Stimulated activated CD4-positive, alpha-beta T cell treated with anti-CD3 and anti-CD28 coated beads, Interleukin-15, amount 100 ng/mL, for 48 hours (primary cell): Measurements from ENCODE around the gene SEC11A.
"Not testable (repeated sequence)": the region's sequence is repeated elsewhere in the genome, so short reads cannot be mapped to it uniquely, and the experiment has no call there.

ENCODE experiments used
- DNase-seq, 2 donors: peaks; one replicate each; pipeline ENCODE4 v3.0.0-alpha.2; 2020; ENCODE audit warnings: low read depth in 2 of 2

The SEC11A gene

DNA sequence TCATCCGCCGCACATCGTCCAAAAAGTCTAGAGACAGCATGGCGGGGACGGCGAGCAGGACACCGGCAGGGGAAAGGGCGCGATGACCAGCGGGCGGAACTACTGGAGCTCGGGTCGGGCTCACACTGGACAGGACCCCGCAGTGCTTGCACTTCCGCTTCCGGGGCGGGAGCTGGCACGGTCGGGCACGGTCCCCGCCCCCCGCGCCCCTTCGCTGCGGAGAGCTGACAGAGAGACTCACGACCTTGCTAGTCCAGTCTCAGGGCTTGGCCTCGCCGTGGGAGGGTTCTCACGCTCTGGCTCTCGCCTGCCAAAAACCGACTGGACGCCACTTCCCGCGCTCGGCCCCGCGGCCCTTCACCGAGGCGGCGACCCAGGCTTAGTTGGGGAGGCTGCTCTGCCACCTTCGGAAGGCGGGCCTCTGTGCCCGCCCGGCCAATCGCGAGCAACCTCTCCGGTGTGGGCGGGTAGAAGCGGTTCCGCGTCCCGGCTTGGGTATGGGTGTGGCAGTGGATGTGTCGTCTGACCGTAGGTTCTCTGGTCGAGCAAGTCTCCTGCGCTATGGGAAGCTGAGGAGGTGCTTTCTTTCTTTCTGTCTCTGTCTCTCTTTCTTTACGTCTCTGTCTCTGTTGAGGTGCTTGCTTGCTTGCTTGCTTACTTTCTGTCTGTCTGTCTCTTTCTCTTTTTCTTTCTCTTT lies at the start of gene SEC11A:
SEC11A (minus strand) TSS at position 104 of the 697 bp plus-strand sequence; CDS start at position 40, 64 bp downstream.
- DNase-seq: peak; percentile 88 to 90

DNA sequence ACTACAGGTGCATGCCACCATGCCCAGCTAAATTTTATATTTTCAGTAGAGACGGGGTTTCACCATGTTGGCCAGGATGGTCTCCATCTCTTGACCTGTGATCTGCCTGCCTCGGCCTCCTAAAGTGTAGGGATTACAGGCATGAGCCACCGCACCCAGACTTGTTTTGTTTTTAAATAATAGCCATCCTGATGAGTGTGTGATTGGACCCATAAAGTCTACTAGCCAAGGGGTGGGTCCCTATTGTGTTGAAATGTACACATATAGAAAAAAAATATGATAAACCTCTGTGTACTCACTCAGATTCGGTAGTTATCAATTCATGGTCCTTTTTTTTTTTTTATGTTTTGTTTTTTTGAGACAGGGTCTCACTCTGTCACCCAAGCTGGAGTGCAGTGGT lies 49.7 kb upstream of the SEC11A start:
- no peak for DNase-seq

DNA sequence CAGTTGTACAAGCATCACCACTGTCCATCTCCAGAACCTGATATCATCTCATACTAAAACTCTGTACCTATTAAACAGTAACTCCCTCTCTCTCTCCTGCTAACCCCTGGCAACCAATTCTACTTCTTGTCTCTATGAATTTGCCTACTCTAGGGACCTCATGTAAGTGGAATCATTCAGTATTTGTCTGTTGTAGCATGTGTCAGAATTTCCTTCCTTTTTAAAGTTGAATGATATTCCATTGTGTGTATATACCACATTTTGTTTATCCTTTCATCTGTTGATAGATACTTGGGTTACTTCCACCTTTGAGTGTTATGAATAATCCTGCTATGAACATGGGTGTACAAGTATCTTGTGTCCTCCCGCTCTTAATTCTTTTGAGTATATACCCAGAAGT lies 49.0 kb upstream of the SEC11A start:
- DNase-seq: no peak

DNA sequence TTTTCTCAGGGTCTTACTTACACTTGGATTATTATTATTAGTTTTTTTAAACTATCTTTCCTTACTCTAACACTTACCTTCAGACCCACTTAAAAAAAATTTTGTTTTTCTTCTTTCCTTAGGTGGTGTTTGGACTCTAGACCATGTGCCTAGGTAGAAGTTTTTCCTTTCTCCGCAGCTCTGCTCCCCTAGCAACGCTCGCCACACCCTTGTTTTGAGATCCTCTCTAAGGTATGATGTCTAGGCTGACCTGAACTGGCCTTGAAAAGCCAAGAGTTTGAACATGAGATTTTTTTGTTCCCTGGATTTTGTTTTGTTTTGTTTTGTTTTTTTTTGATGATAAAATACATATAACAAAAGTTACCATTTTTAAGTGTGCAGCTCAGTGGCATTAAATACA lies 48.6 kb upstream of the SEC11A start:
- no peak for DNase-seq

DNA sequence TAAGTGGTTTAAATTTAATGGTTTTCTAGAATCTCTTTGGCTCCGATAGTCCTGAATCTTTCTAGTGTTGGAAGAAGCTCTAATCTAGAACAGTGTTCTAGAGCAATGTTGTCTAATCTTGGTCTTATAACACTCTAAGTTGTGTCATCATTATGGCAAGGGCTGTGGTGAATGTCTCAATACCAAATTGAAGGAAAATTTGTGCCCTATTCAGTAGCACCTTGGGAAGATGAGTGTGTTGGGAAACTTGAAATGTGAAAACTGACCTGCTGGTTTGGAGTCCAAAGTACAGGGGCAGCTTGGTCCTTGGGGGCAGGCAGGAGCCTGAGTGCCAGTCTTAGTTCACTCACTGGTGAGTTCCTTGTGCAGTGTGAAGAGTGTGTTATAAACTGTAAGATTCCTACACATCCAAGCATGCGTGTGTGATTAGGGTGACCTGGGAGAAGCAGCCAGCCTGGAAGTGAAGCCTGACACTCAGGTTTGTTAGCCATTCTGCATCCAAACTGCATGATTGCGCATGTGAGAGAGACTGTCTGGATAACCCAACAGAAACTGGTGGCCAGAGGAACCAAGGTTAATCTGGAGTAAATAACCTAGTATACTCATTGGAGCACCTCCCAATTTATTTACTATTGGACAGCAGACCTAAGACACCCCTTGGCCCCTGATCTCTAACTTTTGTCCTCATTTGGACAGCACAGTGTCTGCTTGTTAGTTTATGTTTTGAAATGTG lies 47.1 kb upstream of the SEC11A start:
- DNase-seq: no peak

DNA sequence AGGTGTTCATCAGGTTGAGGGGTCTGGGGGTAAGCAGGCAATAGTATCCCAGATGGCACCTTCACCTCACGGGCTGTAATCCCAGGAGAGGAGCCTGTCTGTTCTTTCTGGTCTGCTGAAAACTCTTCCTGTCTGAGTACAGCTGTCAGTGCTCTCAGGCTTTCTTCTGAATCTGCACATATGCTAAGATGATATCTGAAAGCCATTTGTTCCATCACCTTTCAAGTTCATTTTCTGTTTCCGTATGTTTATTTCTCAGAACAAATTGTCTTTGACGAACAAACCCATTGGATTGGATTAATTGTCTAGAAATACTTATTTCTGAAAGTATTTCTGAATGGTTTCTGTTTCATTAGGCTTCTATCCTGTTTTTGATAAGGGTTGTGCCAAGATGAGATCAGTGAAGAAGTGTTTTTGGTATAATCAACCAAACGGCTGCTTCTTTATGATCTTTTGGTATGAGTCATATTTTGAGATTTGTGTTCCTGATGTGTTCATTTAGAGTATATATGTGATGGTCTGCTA lies 45.7 kb upstream of the SEC11A start:
- no peak for DNase-seq

DNA sequence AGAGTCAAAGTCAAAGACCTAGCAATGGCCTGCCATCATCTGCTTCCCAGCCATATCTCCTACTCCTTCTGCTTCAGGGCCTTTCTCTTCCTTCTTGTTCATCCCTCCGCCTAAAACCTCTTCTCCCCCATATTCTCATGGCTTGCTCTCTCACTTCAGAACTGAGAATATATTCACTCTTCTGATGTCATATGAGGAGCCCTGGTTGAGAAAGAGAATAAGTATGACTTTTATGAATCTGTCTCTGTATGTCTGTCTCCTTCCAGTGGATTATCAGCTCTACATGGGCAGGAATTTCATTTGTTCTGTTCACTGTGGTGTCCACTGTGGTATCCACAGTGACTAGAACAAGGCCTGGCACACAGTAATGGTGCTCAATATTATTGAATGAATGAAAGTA lies 44.3 kb upstream of the SEC11A start:
- DNase-seq: no peak

DNA sequence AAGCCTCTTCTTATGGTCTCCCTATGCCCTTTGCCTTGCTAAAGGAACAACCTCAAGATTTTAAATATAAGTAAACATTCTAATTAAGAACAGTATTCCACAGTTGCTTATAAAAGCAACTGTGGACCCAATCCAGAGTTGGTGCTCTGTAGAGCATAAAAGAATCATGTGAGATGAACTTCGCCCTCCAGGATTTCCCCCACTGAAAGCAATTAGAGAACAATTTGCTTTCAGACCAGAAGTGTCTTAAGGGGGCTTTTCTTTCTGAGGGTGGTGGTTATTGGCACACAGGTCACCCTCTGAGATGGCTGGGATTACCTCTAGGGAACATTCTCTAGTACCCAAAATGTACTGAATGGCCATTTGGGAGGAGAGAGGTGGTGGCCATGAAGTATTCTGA lies 43.1 kb upstream of the SEC11A start:
- no peak for DNase-seq

DNA sequence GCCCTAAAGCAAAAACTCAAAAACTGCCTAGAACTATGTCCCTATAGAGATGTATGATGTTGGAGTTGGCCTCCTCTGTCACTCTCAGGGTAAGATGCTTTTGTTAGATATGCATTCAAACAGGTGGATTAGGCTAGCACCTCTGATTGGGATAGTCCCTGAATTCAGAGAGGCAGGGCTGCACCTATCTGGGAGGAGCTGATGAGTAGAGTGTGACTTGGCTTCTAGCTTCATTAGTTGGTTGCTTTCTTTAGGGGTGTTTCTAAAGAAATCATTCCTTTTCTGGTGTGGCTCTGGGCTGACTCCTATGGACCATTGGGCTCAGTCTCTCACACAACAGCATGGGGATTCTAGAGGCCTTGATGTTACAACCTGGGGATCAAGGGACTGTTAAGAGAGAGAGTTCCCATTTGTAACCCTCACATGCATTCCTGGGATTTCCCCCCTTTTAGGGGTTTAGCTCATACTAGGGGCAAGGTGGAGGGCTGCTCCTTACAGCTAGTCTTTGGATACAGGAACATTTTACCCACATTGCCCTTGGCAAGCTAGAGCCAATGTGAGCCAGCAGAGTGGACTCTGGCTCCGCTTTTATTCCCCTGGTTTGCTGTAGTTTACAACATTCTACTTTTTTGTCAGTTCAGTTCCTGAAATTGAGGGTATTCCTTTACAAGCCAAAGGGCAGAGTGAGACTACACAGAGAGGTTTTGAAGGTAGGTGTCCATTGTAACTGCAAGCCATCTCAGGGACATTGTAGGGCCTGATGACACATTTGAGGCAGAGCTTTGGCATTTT lies 40.0 kb upstream of the SEC11A start:
- no peak for DNase-seq

DNA sequence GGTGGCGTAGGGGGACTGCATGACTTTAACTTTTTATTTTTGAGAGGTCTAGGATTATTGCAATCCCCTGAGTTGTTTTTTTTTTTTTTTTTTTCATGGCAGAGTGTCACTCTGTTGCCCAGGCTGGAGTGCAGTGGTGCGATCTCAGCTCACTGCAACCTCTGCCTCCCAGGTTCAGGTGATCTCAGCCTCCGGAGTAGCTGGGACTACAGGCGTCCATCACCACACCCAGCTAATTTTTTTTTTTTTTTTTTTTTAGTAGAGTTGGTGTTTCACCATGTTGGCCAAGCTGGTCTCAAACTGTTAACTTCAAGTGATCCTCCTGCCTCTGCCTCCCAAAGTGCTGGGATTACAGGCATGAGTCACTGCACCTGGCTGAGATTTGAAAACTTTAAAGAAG lies 39.0 kb upstream of the SEC11A start:
- DNase-seq: not testable (repeated sequence)

DNA sequence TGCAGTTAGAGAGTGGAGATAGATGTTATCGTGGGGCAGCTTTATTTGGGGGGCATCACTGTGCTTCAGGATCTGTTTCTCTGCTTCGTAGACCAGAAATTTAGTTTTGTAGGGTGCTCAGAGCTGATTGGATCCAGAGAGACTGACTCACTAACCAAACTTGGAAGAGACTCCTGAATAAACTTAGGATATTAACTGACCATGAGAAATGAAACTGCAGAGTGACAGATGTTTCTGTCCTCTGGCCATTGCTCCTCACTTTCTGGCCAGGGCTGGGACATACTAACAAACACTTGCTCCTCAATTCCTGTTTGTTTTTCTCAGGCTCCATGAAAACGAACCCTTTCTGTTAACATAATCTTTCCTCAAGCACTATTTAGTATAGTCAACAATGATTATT lies 36.8 kb upstream of the SEC11A start:
- no peak for DNase-seq

DNA sequence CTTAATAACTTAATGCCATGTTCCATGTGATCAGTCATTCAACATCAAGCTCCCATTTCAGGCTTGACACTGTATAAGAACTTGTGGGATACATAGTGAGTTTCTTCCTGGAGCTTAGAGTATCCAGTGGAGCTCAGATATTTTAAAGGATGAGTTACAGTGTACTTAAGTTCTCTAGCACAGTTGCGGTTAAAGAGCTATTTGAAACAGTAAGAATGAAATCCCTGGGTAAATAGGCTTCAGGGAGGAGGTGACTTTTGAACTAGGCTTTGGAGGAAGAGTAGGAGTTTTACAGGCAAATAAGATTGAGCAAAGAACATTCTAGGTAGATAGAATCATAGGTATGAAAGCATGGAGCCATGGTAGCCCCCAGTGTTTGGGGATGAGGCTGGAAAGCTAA lies 36.3 kb upstream of the SEC11A start:
- no peak for DNase-seq

DNA sequence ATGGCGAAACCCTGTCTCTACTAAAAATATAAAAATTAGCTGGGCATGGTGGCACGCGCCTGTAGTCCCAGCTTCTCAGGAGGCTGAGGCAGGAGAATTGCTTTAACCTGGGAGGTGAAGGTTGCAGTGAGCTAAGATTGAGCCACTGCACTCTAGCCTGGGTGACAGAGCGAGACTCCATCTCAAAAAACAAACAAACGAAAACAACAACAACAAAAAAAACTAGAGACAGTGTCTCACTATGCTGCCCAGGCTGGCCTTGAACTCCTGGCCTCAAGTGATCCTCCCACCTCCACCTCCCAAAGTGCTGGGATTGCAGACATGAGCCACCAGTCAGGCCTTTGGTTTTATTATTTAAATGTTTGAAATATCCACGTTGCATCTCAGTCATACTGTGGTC lies 35.8 kb upstream of the SEC11A start:
- DNase-seq: not testable (repeated sequence)

DNA sequence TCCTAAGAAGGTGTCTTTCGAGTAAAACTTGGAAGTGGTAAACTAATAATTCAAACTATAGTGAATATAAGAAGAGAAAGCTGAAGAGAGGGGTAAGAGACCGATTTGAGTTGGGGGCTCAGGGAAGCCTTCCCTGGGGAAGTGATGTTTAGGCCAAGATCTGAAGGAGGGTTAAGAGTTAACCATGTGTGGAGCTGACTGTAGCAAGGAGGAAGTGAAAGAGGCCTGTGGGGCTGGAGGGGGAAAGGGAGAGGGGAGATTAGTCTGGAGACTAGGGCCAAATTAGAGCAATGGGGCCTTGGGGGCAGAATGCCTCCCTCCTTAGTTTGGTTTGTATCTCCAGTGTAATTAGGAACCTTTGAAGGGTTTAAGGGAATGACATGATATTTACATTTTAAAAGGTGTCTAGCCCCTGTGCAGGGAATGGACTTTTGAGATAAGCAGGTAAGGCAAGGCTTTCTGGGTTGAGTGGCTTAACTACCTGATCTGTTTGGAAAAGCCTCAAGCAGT lies 34.7 kb upstream of the SEC11A start:
- no peak for DNase-seq

DNA sequence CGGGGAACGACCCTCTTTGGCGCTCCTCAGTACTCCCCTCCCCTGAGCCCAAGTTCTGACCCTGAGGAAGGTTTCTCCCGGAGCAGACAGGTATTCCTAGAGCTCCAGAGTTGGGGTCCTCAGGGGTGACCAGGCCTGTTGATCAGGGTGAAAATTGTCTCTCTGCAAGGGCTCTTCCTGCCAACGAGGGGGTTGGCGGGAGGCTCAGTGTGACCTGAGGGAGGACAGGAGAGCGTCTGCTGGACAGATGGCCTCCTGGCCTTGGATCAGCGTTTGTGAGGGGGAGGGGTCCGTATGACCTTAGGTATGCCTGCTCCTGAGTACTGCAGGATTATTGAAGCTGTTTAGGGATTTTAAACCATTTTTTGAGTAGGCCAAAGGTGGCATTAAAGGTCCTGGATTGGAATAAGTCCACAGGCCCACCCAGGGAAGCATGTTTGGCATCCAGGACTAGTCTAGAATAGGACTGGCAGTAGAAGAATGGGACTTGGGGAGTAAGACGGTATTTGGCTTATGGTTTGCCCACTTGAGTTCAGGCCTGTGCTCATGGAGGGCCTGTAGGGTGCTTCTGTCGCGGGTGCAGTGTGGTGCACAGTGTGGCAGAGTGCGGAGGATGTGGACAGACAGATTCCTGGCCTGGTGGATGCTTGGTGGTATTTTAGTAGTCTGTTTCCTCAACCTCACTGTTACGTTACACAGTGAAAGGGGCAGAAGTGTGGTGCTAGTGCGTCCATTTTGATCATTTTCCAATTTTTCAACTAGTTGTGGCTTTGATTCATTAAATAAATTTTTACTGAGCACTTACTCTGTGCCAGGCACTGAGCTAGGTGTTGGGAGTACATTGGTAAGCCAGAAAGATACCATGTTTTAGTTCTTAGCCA lies 33.4 kb upstream of the SEC11A start:
- peak; percentile 40 to 50 for DNase-seq

DNA sequence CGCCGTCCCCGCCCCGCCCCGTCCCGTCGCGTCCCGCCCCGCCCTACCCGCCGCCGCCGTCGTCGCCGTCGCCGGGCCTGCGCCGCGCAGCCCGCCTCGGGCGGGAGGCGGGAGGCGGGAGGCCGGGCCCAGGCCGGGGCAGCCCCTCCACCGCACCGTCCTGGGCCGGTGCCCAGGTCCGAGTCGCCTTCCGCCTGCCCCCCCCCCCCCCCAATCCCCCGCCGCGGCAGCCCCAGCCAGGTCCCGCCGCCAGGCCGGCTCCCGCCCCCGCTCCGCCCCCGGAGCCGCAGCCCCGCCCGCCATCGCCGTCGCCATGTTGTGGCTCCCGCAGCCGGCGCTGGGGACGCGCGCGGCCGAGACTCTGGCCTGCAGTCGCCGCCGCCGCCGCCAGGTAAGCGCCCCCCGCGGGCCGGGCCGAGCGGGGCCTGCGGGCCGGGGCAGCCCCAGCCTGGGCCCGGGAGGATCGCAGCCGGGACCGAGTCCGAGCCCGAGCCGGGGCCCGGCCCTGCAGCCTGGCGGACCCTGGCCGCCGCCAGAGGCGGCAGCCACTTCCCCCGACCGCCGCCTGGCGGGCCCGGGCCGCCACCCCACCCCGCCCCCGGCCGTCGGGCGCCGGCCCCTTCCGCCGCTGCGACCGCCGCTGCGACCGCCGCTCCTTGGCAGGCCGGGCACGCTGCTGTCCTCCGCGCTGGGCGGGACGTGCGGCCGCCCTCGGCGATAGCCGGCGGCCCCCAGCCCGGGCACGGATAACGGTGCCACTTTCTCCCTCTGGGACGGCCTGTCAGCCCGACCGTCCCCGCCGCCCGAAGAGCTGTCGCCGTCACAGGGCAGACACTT lies 32.6 kb upstream of the SEC11A start, which contains the start of gene ZNF592:
ZNF592 (plus strand) TSS at position 319 of the 837 bp plus-strand sequence. CDS start 34,084 bp downstream, outside the sequence.
- DNase-seq: peak in 1 of 2 donors; percentile 64

DNA sequence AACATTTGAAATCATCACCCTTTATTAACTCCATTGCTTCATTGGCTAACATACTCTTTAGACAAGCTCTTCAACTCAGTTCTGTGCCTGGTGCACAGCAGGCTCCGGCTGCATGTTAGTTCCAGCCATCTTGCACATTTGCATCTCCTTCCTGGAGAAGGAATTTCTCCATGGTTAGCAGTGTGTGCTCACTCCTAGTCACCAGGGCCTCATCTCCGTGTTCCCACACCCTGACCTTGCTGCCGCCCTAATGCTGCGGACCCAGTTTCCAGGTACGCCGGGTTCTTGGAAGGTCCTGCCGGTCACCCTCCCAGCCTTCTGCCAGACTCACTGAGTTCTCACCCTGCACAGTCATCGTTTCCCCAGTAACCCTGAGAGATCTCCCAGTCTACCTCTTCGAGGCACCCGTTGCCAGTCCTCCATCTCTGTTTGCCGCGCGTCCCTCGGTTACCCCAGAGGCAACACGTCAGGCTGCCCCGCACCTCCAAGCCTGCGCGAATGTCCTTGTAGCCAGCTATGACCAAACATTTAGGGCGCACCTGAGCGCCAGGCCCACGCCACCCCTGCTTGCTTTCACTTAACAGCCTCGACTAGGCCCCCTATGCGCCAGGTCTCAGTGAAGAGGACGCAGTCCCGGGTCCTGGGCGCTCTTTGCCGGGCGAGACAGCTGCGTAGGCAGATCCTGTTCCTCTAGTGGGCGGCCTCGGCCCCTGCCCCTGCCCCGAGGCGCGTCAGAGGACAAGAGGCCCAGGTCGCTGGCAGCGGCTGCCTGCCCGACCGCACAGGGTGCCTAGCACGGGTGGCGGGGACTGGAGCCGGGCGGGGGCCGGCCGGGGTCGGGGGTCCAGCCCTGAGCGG lies 31.7 kb upstream of the SEC11A start:
- DNase-seq: peak; percentile 62 to 67

DNA sequence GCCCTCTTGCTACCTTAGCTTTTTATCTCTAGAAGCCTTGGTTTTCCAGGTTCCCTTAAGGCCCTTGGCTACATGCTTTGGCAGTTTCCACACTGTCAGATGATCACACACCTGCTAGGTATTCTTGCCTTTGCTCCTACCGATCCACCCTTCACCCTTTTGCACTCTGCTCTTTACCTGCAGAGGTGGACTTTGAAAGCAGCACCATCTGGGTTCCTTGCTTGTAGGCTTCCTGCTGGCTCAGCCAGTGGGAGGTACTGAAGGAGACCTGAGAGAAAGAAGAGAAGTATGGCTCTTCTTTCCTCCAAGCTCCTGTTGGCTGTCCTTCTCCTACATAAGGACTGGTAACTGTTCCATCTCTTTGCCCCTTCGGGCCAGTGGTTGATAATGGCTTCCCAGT lies 25.2 kb upstream of the SEC11A start:
- no peak for DNase-seq

DNA sequence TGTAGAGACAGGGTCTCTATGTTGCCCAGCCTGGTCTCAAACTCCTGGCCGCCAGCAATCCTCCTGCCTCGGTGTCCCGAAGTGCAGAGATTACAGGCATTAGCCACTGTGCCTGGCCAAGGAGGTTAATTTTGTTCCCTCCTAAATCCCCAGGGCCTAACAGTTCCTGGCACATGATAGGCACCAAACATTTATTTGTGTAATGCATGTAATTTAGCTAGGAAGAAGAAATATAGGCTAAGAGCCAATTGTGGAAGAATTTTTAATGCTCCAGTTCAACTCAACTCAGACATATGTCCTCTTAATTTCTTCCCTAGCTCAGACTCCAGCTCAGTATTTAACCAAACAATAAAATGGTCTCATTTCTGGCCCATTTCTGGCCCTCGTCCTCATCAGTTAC lies 24.8 kb upstream of the SEC11A start:
- DNase-seq: no peak
